ENCODE data around the gene PRTN3.
"Not testable (repeated sequence)": the region's sequence is repeated elsewhere in the genome, so short reads cannot be mapped to it uniquely, and the experiment has no call there.

PRTN3 gene

DNA sequence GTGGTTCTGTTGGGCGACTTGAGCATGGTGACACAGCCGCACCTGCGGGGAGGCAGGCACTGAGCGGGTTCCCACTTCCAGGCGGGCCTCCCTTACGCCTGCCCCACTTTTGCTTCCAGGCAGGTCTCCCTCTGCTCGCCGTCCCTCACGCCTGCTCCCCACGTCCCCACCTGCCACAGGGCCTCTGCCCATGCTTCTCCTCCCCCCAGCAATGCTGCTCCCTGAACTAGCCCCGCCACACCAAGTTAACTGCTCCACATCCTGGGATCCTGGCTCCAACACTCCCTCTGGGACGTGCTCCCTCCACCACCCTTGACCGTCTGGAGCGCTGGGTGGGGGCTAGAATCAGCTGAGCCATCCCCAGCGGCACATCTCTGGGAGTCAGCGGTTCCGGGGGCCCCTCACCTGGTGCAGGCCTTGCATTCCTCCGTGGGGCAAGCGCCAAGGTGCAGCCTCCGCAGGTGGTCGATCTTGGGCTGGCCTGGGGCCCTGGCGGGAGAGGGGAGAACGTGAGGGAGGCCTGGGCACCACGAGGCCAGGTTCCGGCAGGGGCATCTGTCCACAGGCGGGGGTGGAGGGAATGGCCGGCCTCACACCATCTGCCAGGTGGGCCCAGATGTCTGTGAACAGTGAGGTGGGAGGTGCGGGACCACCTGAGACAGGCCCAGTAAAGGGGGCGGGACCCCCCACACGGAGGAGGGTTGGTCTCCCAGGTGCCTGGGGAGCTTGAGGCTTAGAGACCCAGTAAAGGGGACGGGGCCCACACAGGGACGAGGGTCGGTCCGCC is 27.9 kb downstream of the PRTN3 start:
- DNase-seq, result no peak

DNA sequence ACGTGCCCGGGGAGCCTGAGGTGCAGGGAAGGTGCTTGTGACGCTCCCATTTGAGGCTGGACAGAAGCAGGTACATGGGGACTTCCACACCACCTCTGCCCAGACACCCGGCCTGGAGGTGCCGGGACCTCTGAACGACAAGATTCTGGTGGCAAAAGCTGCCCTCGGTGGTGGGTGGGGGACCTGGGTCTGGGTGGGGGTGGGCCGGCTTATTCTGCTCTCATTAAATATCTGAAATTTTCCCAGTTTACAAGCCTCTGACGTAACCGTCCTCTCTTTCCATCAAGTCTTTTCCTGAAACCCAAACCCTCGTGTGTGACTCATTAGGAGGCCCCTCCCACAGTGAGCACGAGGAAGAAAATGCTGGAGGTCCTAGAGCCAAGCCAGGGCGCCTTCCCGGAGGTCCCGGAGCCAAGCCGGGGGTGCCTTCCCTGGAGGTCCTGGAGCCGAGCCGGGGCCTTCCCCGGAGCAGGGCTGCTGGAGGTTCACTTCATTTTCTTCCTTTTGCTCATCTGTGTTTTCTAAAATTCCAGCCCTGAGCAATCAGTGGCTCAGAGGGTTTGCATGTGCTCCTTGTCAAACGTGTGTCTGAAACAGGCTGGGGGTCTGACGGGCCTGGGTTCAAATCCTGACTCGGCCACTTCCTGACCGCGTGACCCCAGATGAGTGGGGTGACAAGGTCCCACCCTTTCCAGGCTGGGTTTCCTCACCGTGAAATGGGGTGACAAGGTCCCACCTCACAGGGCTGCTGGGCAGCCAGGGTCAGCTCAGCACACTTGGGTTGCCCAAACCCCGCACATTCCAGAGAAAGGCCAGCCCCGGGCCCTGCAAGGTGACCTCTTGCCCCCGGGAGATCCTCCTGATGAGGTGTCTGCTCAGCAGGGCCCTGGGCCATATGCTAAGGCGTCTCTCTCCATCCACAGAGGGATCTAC is 28.7 kb downstream of the PRTN3 start:
- no peak for DNase-seq

DNA sequence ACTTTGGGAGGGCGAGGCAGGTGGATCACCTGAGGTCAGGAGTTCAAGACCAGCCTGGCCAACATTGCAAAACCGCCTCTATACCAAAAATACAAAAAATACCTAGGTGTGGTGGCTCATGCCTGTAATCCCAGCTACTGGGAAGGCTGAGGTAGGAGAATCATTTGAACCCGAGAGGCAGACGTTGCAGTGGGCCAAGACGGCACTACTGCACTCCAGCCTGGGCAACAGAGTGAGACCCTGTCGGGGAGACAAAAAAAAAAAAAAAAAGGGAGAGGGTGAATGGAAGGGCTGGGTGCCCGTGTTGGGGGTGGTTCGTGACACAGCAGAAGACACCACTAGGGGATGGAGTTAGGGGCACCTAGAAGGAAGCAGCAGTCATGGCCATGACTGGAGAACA is 29.5 kb downstream of the PRTN3 start:
- DNase-seq, result no peak

DNA sequence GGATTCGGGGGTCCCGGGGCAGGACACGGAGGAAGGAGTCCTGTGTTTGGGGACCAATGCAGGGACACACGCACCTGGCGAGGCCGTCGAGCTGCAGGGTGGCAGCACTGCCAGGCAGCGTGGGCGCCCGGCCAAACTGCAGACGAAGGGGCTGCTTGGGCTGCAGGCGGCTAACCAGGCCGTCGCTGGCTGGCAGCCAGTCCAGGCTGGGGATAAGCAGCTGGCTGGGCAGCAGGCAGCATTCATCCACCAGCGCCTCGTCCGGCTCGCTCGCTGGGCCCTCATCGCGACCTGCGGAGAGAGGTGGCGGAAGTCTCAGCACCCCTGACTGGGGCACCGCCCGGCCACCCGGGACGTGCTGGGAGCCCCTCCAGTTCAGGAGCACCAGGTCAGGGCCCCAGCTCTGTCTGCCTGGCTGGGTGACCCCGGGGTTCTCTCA is 30.2 kb downstream of the PRTN3 start:
- no peak for DNase-seq

DNA sequence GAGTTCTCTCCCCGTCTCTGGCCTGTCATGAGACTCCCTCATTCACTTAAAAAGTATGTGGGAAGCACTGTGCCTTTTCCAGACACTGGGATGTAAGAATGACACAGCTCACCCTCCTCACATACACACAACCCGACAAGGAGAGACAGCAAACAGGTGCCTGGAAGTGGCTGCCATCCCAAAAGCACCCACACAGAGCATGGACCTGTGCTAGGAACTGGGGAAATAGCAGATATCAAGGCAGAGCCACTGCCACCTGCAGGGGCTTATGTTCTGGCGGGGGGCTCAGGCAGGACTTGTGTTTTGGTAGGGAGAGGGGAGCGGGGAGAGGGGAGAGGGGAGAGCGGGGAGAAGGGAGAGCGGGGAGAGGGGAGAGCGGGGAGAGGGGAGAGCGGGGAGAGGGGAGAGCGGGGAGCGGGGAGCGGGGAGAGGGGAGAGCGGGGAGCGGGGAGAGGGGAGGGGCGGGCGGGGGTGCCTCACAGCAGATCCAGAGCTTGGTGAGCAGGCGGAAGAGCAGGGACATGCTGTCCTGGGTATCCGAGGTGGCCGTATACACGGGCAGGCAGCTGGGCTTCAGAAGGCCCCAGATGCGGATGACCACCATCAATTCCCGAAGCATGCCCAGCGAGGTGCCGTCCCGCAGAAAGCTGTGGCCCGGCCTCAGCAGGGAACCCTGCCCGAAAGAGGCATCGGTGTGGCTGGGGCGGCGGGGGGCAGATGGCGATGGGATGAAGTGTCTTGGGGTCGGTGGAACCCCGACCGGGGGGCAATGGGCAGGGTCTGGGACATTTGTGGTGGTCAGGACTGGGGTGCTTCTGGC is 30.9 kb downstream of the PRTN3 start:
- peak; percentile 15 for DNase-seq

DNA sequence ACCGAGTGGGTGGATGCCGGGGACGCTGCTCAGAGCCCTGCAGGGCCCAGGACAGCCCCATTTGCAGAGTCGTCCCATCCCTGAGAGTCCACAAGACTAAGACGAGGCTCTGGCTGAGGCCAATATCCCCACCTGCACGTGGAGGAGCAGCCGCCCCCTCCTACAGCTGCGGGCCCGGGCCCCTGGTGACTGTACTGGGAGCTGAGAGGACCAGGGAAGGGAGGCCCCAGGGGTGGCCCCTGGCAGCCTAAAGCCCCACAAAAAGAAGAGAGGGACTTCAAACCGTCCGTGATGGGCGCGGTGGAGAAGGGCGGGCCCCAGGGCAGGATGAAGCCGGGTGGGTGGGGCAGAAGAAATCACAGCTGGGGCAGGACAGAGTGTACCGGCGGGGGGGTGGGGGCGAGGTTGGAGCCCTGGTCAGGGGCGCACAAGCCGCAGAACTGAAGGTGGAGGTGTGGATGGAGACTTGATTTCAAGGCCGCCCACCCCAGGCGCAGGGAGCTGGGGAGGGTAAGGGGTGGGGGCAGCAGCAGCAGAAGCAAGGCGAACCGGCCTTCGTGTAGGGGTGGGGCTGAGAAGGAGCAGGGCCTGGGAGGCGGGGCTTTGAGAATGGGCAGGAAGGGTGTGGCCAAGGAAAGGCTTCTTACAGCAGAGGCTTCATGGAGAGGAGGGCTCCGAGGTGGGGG is 31.6 kb downstream of the PRTN3 start:
- DNase-seq, result peak; percentile 86

DNA sequence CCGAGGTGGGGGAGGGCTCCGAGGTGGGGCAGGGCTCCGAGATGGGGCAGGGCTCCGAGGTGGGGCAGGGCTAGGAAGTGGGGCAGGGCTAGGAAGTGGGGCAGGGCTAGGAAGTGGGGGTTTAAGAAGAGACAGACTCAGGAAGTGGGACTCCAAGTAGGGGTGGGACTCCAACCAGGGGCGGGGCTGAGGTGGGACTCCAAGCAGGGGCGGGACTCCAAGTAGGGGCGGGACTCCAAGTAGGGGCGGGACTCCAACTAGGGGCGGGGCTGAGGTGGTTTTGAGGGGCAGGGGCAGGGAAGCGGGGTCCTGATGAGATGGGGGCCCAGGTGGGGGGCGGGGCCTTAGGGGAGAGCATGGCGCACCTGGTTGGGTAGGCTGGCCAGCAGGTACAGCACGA is 32.3 kb downstream of the PRTN3 start:
- peak; percentile 82 for DNase-seq

DNA sequence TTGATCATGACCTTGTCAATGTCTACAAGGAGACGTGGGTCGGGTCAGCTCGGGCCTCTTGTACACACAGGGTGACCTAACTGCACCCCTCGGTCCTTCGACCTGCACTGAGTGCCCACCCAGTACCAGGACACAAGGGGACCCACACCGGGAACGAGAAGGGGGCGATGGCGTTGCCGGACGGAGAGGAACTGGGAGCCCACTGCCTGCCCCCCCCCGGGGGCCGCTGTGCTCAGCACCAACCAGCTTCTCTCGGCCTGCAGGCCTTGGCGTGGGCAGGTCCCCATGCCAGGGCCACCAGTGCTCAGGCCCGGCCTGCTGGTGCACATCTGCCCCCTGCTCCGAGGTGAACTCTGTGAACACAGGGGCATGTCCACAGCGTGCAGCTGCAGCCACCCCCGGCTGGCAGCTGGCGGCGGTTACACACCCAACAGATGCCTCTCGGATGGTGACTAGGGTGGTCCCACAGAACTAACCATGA is 32.8 kb downstream of the PRTN3 start:
- no peak for DNase-seq

DNA sequence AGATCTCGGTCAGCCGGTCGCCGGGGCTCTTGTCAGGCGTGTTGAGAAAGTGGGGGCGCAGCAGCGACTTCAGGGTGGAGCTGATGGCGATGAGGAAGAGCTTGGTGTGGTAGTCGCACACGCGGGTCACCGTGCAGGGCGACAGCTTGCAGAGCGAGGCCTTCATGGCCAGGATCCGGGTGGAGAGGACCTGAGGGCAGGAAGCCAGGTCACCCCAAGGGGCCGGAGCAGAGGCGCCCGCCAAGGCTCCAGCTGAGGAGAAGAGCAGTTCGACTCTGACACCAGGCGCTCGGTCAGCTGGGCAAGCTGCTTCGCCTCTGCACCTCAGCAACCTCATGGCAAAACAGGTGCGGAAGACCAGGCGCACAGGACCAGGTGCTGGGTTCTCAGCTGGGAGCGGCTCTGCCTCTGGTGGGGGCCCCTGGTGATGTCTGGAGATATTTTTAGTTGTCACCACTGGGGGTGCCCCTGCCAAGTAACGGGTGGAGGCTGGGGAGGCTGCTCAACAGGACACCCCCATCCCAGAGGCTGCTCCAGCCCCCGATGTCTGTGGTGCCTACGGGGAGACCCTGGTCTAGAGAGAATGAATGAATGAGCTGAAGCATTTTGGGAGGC is 34.6 kb downstream of the PRTN3 start:
- DNase-seq, result peak; percentile 14

DNA sequence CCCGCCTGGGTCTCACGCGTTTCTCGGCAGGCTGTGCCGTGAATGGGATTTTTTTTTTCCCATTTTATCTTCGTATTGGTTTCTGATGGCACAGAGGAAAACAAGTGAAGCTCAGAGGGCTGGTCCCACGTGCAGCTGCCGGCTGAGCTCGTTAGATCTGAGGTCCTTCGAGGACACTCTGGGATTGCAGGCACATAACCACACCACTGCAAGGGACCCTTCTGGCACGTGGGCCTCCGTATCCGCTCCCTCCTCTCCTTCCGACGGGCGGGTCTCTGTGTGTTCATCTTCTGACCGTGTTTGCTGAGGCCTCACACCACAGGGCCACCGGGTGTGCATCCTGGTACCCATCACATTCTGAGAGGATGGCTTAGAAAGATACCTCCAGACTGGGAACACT is 35.3 kb downstream of the PRTN3 start:
- no peak for DNase-seq

DNA sequence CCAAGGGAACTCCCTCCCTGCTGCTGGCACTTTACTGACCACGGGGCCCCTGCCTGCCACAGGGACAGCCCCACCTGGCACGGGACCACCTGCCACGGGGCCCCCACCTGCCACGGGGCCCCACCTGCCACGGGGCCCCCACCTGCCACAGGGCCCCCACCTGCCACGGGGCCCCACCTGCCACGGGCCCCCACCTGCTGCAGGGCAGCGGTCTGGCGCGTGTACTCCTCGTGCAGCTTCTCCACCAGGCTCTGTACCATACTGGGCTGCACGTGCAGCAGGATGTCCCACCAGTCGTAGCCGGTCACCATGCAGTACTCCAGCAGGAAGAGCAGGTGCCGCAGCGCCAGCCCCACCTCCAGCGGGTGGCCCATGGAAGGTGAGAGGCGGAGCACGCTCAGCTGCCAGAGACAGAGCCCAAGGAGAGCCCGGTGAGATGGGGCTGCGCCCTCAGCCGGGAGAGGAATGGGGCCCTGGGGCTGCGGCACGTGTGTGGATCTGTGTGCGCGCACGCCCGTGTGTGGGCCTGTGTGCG is 36.0 kb downstream of the PRTN3 start:
- DNase-seq, result no peak

DNA sequence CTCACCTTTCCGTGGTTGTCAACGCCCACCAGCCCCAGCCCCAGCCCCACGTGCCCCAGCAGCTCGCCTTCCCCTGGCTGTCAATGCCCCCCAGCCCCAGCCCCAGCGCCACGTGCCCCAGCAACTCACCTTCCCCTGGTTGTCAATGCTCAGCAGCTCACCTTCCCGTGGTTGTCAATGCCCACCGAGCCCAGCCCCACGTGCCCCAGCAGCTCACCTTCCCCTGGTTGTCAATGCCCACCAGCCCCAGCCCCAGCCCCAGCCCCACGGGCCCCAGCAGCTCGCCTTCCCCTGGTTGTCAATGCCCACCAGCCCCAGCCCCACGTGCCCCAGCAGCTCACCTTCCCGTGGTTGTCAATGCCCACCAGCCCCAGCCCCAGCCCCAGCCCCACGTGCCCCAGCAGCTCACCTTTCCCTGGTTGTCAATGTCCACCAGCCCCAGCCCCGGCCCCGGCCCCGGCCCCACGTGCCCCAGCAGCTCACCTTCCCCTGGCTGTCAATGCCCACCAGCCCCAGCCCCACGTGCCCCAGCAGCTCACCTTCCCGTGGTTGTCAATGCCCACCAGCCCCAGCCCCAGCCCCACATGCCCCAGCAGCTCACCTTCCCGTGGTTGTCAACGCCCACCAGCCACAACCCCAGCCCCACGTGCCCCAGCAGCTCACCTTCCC is 37.3 kb downstream of the PRTN3 start:
- DNase-seq, result not testable (repeated sequence)

DNA sequence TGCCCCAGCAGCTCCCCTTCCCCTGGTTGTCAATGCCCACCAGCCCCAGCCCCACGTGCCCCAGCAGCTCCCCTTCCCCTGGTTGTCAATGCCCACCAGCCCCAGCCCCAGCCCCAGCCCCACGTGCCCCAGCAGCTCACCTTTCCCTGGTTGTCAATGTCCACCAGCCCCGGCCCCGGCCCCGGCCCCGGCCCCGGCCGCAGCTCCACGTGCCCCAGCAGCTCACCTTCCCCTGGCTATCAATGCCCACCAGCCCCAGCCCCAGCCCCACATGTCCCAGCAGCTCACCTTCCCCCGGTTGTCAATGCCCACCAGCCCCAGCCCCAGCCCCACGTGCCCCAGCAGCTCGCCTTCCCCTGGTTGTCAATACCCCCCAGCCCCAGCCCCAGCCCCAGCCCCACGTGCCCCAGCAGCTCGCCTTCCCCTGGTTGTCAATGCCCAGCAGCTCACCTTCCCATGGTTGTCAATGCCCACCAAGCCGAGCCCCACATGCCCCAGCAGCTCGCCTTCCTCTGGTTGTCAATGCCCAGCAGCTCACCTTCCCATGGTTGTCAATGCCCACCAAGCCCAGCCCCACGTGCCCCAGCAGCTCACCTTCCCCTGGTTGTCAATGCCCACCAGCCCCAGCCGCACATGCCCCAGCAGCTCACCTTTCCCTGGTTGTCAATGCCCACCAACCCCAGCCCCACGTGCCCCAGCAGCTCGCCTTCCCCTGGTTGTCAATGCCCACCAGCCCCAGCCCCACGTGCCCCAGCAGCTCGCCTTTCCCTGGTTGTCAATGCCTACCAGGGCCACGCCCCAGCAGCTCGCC is 38.2 kb downstream of the PRTN3 start:
- not testable (repeated sequence) for DNase-seq

DNA sequence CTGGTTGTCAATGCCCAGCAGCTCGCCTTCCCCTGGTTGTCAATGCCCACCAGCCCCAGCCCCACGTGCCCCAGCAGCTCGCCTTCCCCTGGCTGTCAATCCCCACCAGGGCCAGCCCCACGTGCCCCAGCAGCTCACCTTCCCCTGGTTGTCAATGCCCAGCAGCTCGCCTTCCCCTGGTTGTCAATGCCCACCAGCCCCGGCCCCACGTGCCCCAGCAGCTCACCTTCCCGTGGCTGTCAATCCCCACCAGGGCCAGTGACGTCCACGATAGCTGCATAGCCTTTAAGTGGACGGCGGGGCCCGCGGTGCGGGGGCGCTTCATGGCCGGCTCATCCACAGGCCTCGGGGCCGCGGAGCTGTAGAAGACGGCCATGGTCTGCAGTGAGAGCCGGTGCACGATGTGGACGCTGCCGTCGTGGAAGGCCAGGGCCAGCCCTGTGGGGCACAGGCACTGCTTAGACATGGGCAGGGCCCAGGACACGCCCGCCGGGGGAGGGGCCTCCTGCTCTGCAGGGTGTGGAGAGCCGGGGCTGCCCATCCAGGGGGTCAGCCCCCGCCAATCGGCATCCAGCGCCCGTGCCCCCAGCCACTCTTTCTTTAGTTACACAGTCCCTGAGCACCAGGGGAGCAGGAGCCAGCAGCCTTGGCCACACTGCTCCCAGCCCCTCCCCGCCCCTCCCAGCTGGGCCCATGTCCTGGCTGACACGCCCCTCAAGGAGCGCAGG is 39.1 kb downstream of the PRTN3 start:
- DNase-seq, result no peak

DNA sequence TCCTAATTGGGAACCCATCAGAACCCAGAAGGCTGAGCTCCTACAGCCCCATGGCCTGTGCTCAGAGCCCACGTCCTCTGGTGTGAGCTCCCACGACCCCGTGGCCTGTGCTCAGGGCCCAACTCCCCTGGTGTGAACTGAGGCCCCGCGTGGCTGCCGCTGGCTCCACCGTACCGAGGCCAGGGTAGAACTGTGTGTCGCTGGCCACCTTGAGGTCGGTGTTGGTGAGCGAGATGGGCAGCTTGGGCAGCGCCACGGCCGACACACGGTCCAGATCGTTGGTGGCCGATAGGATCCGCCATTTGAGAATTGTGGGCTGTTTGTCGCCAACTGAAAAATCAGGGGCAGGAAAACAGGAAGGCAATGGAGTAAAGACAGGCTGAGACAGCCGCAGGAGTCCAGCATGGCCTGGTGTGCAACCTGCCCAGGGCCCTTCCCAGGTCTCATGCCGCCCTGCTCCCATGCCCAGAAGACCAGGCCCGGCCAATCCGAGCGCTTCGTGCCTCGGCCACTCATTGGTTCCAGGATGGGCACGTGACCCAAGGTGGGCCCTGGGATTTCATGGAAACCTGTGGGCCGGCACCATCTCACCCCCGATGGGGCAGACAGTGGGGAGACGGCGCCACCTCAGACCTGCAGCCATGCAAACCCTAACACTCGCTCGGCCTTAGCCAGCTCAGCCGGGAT is 40.7 kb downstream of the PRTN3 start:
- DNase-seq, result no peak

DNA sequence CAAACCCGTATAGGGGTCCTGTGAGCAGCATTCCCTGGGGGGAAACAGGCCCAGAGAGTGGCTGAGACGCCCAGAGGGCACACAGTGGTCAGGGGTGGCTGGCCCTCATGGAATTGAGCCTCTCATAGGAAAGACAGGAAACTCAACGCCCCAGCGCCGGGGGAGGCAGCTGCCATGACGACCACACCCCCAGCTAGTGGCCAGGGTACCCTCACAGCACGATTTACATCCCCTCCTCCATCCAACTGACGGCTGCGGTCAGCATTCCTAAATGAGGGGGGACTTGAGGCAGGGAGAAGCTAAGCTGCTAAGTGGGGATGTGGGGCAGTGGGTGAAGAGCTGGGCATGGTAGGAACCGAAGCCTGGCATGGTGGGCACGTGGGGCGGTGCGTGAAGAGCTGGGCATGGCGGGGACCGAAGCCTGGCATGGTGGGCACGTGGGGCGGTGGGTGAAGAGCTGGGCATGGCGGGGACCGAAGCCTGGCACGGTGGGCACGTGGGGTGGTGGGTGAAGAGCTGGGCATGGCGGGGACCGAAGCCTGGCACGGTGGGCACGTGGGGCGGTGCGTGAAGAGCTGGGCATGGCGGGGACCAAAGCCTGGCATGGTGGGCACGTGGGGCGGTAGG is 42.2 kb downstream of the PRTN3 start:
- no peak for DNase-seq

DNA sequence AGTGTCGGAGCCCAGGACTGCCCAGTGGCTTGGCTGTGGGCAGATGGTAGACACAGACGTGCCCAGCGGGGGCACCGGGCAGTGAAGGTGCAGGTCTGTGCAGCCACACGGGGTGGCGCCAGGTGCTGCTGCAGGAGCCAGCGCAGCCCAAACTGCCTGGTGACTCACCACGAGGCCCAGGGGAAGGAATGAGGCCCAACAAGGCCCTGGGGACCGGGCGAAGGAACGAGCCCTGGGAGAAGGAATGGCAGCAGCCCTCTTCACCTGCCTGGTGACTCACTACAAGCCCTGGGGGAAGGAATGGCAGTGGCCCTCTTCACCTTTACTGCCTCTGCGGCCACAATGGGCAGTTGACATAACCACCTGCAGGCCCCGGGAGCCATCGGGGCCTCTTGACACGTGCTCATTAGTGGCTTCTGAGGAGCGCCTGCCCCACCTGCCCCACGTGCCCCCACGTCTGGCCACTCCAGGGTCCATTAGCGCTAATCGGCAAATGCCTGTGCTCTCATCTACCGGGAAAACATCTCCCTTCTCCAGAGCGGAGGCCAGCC is 42.9 kb downstream of the PRTN3 start:
- DNase-seq, result peak; percentile 11
